HG03280 (cell line): ENCODE results near the gene PLEKHA7.
"Not testable (repeated sequence)": the region's sequence is repeated elsewhere in the genome, so short reads cannot be mapped to it uniquely, and the experiment has no call there.

Source experiments
- ATAC-seq: cut with Tn5 transposase; IDR thresholded peaks from one replicate; pipeline ENCODE4 v1.9.1; 2021; ENCODE audit warnings: mild to moderate bottlenecking, moderate library complexity; ENCODE audit not compliant: unreplicated experiment

The PLEKHA7 gene

DNA sequence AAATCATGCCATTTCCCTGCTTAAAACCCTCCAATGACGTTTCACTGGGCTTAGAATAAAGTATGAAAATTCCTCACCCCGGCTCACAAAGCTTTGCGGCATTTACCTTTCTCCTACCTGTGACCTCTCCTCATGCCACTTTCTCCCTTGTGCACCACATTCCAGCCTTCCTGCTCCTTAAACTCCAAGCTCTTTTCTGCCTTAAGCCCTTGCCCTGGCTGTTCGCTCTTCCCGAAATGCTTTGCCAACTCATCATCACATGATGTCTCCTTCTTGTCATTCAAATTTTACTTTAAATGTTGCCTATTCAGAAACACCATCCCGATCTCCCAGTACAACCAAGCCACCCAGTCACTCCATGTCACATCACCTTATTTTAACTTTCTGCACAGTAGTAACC is 2.0 kb downstream of the PLEKHA7 start:
- ATAC-seq, result no peak

DNA sequence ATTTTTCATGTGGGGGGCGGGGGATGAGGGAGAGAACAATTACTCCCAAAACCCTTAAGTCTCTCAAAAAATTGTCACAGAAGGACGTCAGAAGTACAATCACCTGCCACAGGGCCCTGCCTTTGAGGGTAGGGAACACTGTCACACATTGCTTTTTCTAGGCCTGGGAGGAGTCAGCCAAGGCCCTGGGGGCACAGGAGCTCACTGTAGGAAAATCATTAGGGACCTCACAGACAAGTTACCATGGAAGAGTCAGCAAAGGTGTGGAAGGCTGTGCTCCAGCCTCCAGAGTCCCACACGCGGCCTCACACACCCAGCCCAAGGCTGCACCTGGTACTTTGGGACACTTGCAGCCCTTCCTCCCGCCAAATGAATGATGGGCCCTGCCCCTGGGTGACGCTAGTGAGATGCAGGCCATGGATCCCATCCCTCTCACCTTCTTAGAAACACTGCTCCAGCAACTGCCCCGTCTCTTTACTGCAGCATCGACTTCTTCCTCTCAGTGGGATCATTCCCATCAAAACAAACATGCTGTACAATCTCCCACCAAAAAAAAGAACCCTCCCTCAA is 3.3 kb downstream of the PLEKHA7 start:
- ATAC-seq, result no peak

DNA sequence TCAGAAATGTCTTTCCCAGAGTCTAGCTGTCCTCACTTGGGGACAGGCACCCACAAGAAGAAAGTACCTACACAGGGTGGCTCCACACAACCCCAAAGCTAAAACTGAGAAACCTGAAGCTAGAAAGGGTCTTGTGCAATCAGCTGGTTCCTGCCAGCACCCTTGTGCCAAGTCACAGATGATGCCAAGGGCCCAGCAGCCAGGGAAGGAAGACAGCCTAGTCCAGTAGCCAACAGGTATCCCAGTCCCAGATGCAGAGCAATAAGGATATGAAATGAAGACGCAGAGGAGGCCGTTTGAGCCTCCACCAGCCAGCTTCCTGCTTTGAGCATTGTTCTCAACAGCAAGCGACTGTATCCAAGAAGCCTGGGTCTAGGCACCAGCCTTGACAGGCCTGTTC is 6.1 kb downstream of the PLEKHA7 start:
- no peak for ATAC-seq

DNA sequence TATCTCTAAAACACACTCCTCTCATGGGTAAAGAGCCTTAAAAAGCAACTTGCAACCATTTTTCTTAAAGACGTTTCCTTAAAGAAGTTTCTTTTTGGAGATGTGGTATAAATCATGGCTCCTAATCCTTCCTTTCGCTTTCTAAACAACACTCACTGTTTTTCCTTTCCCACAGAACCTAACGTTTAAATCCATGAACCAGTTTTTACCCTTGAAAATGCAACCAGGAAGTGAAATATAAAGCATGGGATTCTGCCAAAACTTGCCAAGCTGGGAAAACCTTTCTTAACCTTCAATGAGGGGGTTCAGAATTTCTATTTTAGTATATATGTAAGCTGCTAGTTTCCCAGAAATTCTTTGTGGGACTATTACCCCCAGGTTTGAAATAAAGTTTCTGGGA is 8.6 kb downstream of the PLEKHA7 start:
- ATAC-seq, result no peak

DNA sequence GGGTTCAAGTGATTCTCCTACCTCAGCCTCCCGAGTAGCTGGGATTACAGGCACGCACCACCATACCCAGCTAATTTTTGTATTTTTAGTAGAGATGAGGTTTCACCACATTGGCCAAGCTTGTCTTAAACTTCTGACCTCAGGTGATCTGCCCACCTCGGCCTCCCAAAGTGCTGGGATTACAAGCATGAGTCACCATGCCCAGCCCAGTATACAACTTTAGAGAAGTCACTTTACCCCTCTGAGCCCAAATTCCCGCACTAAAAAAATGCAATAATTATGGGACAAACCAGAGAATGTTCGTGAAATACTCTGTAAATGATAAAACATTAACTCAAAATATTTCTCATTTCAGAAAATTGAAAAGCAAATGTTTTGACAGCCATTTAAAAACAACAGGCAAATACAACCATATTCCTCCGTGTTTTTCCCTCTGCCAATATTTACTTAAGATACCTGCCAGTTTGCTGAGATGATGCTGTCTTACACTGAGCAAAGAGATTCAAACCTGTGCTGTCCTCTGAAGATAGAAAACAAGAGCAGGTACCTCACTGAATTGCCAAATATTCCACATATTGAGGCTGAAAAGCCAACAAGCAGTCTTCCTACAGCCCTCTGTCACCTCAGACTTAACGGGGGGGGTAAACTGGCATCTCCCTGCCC is 9.6 kb downstream of the PLEKHA7 start:
- ATAC-seq, result no peak

DNA sequence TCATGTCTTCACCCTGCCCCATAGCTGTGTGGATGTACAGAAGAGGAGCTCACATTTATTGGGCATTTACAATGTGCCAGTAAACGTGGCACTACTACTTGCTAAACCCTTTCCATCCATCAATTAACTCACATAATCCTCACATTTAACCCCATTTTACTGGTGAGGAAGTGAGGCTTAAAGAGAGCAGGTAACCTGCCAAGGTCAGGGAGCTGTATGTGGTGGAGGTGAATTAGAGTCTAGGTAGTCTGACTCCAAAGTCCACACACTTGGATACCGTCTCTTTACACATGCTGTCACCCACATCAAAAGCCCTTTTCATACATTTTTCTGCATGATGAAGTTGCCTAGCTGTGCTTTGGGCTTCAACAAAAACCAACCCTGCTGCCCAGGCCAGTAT is 10.8 kb downstream of the PLEKHA7 start:
- ATAC-seq, result no peak

DNA sequence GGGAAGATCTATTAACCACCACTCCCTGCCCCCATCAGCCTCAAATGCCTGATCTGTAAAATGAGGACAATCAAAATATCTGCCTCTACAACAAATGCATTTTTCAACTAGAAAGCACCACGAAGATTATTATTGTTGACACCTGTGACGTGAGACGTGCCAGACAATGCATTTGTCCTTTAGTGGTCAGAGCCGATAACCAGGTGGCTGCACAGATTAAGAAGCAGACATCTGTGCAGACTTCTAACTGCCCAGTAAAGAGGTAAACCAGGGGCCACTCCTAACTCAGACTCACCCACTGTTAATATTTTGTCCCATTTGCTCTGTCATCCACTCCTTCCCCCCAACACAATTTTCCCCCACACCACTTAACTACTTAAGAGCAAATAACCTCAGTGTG is 11.7 kb downstream of the PLEKHA7 start:
- ATAC-seq, result no peak

DNA sequence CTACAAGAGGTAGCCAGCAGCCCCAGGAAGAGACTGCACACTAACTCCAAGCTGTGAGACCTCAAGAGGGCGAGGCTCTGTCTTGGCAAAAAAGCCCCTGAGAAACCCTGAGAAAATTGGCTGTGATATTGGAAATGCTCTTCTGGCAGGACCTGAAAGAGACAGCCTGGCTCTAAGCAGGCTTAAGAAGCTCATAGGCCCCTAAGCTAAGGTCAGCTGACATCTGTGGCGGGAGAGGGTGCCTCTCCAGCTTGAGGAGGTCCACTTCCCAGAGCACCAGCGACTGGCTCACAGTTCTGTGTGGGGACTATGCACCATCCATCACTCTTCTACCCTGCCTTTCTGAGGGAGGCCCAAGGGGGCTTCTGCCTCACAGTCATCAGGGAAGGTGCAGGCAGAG is 12.4 kb downstream of the PLEKHA7 start:
- no peak for ATAC-seq

DNA sequence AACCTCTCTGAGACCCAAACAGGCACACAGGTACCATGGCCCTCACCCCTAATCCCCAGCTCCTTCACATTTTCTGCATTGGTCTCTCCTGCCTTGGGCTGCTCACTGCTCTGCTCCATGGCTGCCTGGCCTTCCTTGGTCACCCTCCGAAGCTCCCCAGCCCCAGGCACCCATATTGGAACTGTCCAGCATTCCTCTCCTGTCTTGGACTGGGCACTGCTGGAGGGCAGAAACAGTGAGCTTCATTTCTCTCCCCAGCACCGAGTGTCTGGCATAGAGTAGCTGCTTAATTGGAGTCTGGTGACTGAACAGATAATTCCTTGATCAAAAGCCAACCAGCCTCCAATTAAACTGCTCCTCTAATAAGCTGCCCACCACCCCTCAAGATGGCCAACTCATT is 13.2 kb downstream of the PLEKHA7 start:
- no peak for ATAC-seq

DNA sequence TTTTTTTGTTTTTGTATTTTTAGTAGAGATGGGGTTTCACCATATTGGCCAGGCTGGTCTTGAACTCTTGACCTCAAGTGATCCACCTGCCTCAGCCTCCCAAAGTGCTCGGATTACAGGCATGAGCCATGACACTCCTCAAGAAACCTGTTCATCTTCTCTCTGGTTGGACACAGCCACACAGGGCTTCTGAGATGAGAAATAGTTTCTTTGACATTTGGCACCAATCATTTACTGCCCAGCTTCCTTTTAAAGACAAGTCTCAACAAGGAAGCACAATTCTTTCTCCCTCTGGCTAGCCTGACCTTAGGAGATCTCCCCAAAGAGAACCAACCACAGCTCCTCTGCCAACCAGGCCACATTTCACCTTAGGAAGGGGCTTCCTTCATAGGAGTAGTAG is 14.0 kb downstream of the PLEKHA7 start:
- ATAC-seq, result not testable (repeated sequence)

DNA sequence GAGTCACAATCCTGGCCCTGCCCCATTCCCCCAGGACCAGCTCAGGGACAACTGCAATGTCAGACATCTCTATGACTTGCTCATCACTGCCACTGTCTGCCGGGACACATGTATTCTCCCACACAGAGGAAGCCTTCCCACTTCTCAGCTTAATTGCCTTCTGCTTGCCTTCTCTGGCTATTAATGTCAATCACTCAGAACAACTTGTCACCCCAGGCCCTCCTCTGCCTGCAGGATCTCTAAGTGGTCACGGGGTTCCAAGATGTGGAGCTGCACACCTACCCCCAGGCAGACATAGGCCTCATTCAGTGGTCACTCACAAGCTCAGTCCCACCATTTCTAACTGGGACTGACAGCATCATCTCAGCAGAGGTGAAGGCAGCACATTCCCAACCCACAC is 15.1 kb downstream of the PLEKHA7 start:
- ATAC-seq, result no peak

DNA sequence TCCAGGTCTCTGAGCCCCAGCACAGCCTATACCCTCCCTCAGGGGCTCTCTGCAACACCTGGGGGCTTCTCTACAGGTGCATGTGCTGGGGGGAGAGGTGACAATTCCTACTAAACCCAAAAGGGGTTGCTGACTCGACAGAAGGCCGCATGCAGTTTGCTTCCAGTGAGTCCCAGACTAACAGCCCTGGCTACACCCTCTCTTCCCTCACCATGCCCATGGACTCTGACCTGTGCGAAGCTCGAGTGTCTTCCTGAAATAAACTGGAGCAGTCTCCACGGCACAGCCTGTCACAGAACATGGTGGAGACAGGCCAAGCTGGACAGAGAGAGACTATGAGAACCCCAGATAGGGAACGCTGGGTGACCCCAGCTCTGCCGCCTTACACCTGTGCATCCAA is 16.6 kb downstream of the PLEKHA7 start:
- no peak for ATAC-seq

DNA sequence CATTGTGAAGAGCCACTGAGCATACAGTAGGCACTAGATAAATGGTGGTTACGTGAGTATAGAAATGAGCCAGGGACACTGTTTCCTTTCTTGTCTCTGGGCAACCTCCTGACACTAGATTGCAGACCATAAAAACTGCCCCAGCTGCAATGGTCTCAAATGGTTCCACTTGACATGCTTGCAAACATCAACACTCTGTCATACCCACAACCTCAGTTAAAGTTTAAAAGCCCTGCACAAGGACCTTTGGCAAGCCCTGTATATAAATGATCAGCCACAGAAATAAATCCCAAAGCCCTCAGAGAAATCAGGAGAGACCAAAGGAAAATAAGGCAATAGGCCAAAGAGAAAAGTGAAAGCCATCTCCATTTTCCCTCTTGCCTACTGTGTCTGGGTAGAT is 20.7 kb downstream of the PLEKHA7 start:
- no peak for ATAC-seq

DNA sequence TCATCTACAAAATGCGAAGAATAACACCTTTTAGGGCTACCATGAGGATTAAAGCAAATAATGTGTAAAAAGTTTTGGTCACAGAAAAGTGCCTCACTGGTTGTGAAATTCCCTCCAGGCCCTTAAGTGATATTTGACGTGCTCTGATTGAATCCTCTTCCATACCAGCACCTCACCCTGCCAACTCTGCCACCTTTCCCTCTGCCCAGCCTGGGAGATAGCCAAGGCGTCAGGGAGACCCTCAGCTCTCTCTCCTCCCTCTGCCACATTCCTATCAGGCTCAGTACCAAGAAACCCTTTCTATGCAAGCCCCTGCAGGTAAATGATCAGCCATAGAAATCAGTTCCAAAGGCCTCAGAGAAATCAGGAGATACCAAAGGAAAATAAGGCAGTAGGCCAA is 21.4 kb downstream of the PLEKHA7 start:
- no peak for ATAC-seq

DNA sequence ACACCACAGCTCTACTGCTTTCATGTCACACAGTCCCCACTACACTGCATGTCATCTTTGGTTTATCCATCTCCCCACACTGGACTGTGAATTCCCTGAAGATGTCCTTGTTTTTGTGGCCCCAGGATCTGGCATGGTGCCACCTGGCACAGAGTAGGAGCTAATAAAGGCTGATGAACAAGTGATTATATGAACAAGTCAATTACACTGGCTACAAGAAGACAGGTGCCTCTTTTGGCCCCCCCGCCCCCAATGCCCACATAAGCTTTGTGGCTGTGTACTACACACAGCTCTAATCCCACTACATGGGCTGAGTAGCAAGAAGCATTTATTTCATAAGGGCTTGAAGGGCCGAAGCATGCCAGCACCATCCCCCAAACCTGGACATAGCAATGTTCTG is 24.7 kb downstream of the PLEKHA7 start:
- ATAC-seq, result no peak

DNA sequence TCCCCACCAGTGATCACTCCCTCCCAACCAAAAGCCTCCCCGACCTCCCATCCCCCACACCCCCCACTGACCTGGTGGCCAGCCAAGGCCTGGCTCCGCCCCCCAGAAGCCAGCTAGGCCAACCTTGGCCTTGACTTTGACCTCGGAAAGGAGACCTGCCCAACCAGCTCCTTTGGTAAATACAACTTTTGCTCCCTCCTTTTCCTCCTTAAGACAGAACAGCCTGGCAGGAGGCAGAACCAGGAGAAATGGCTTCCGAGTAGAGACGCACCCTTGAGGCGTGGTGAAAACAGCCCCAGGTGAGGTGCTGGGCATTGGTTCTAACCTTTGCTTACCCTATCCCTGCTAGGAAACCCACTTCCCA is 27.0 kb downstream of the PLEKHA7 start:
- no peak for ATAC-seq

DNA sequence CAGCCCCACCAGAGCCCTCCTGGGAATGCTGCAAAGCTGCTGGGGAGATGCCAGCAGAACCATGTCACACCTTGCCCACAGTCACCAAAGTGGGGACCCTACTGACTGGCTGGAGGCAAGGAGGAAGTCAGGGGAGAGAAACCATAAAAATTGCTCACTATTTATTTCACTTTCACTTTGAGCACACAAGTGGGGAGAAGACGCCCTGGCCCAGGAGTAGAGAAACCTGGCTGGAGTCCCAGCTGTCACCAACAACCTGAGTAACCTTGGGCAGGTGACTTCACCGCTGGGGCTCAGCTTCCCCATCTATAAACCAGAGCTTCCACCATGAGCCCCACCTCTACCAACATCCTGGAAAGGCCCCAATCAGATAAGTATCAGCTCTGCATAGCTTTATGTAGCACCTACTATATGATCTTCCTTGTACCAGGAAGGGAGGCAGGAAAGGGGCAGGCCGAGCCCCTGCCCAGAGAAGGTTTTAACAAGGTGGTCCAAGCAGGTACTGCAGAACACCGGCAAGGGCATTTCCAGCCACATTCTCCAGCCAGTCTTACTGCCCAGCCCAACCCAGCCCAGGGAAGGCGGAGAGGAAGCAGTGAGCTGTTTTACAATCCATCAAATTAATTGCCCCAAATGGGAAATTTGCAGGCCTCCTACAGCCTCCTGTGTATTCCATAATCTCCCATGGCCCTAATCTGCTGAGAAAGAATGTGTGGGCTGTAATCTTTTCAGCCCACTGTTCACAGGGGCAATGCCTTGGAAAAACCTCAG is 27.6 kb downstream of the PLEKHA7 start:
- peak; percentile 86 for ATAC-seq

DNA sequence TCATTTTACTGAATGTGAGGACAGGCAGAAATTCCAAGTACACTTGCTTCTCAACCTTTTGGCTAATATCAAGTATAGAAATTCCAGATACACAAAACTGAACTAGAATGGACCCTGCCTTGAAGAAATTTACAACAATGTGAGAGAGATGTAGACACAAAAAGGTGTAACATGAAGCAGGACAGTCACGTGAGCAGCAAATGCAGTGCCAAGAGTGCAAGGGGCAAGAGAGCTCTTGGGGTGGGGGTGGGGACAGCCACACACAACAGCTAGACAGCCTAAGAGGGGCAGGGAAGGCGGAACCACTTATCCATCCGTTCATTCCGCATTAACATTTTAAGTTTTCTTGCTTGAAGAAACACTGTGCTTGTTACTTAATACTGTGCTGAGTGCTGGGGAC is 28.9 kb downstream of the PLEKHA7 start:
- ATAC-seq, result no peak

DNA sequence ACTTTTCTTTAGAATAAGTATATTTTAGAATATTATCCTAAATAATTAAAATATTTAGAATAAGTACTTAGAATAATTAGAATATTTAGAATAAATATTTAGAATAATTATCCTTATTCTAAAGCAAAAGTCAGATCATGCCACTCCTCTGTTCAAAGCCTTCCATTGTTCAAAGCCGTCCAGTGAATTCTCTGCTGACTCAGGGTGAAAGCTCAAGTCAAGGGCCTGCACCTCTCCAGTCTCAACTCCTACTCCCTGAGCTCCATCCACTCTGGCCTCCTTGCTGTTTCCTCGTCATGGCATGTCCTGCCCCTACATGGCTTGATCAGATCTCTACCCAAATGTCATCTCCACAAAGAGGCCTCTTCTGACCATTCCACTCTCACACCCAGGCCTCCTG is 30.0 kb downstream of the PLEKHA7 start:
- ATAC-seq, result no peak

DNA sequence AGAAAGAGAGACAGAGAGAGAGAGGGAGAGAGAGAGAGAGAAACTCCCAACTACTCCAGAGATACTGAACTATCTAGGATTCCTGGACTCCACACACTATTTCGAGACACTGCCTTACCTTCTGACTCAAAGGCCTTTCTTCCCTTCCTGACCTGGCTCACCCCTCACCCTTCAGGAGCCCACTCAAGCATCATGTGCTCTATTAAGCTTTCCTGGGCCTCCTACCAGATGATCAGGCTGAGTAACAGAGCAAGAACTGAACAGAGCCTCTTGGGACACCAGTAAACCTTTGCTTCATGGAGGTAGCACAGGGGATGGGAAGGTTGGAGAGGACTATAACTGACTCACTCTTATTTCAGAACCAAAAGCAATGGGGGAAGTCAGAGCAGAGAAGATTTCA is 31.4 kb downstream of the PLEKHA7 start:
- no peak for ATAC-seq

DNA sequence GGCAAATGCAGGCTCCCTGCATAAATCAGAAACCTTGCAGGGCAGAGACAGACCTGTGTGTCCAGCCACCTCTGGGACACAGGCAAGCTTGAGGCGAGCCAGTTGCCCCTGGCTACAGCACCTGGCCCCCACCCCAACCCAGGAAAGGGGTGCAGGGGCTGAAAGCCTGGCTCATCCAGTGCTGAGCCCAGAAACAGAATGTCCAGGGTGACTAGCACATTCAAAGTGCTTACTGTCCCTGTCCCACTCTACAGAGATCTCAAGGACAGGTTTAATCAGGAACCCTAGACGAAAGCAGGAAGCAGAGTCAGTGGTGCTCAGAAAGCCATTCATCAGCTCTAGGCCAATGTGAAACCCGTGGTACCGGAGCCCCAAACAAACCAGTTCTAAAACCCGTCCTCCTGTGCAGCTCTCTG is 31.9 kb downstream of the PLEKHA7 start:
- no peak for ATAC-seq

DNA sequence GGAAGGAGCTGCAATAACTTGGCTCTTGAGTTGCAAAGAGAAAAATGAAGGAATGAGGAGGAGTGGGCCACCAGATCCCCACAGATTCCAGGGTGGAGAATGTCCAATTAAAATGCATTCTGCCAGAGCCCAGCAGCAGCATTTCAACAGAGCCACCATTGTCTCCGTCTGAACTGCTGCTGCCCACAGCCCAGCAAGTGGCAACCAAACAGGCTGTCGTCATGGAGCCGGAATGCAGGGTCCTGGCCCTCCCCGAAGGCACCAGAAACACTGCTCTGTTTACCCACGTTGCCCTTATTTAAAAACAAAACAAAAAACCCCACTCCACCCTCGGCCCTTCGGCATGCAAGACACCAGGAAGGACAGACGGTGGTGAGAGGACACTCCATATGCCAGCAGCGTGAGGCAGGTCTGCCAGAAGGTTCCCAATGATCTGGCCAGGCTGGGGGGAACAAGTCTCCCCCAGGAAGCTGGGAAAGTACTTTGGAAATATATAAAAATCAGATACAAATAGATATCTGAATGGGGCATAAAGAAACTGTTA is 32.5 kb downstream of the PLEKHA7 start:
- ATAC-seq, result no peak
